ENCODE data around the gene RPS6KA4.

RPS6KA4 gene

GRCh38 chr11:64388894-64389293 is 29.9 kb downstream of the RPS6KA4 start:
- peaks cover 8% of the 10 kb centered on the region in 2 donors for H3K9me3 Mint-ChIP-seq
- peaks cover 1 to 4% of the 10 kb centered on the region in 2 donors for H3K36me3 Mint-ChIP-seq
- DNase-seq (no peak), ATAC-seq (replicated peaks) (no peak)
- no peak overlapping the region for H3K4me3 Mint-ChIP-seq
- no peak overlapping the region for H3K27ac Mint-ChIP-seq
- H3K27me3 Mint-ChIP-seq, result peaks cover 0 to 8% of the 10 kb centered on the region in 2 donors
- peaks cover 14 to 19% of the 10 kb centered on the region in 2 donors for H3K4me1 Mint-ChIP-seq

- Mint-ChIP-seq H3K4me1 (peaks cover 14 to 19% of the 10 kb centered on the region in 2 donors), H3K4me3 (no peak overlapping the region), H3K27me3 (peaks cover 6 to 14% of the 10 kb centered on the region in 2 donors), H3K9me3 (peaks cover 8% of the 10 kb centered on the region in 2 donors), H3K27ac (no peak overlapping the region), H3K36me3 (peaks cover 1 to 4% of the 10 kb centered on the region in 2 donors)
- DNase-seq (no peak), ATAC-seq (replicated peaks) (no peak)
Measured at GRCh38 chr11:64389851-64390250, 30.9 kb downstream of the RPS6KA4 start.

- no peak overlapping the region for H3K4me3 Mint-ChIP-seq
- peaks cover 8% of the 10 kb centered on the region in 2 donors for H3K9me3 Mint-ChIP-seq
- H3K4me1 Mint-ChIP-seq, result peaks cover 12 to 17% of the 10 kb centered on the region in 2 donors
- H3K27me3 Mint-ChIP-seq, result peaks cover 10 to 18% of the 10 kb centered on the region in 2 donors
- ATAC-seq (replicated peaks) (peak in 1 of 2 donors; percentile 22), DNase-seq (no peak)
- peaks cover 1 to 4% of the 10 kb centered on the region in 2 donors for H3K36me3 Mint-ChIP-seq
- H3K27ac Mint-ChIP-seq, result no peak overlapping the region
Measured at GRCh38 chr11:64390558-64390957, 31.6 kb downstream of the RPS6KA4 start.

GRCh38 chr11:64391839-64392238 is 32.9 kb downstream of the RPS6KA4 start:
- peaks cover 19 to 24% of the 10 kb centered on the region in 2 donors for H3K27me3 Mint-ChIP-seq
- no peak for ATAC-seq (replicated peaks)
- H3K27ac Mint-ChIP-seq, result peak overlapping the region; percentile 37
- peaks cover 8% of the 10 kb centered on the region in 2 donors for H3K9me3 Mint-ChIP-seq
- H3K4me1 Mint-ChIP-seq, result peaks cover 11 to 12% of the 10 kb centered on the region in 2 donors
- peaks cover 1 to 4% of the 10 kb centered on the region in 2 donors for H3K36me3 Mint-ChIP-seq
- H3K4me3 Mint-ChIP-seq, result no peak overlapping the region
- DNase-seq, result no peak

- Mint-ChIP-seq H3K4me3 (no peak overlapping the region), H3K9me3 (peaks cover 1 to 3% of the 10 kb centered on the region in 2 donors), H3K36me3 (no peaks in the 10 kb centered on the region), H3K27me3 (peaks cover 23 to 29% of the 10 kb centered on the region in 2 donors), H3K4me1 (peaks cover 9 to 12% of the 10 kb centered on the region in 2 donors), H3K27ac (no peak overlapping the region)
- DNase-seq (no peak), ATAC-seq (replicated peaks) (no peak)
Measured at GRCh38 chr11:64395545-64396078, 36.6 kb downstream of the RPS6KA4 start.

- DNase-seq, result no peak
- H3K9me3 Mint-ChIP-seq, result no peaks in the 10 kb centered on the region
Measured at GRCh38 chr11:64396079-64396591, 37.2 kb downstream of the RPS6KA4 start.

GRCh38 chr11:64400102-64400501 is 41.1 kb downstream of the RPS6KA4 start:
- Mint-ChIP-seq H3K4me1 (peaks cover 6 to 12% of the 10 kb centered on the region in 2 donors), H3K9me3 (peaks cover 4% of the 10 kb centered on the region in 2 donors), H3K27ac (no peak overlapping the region), H3K27me3 (peaks cover 29 to 34% of the 10 kb centered on the region in 2 donors), H3K4me3 (no peak overlapping the region), H3K36me3 (no peaks in the 10 kb centered on the region)
- DNase-seq (no peak), ATAC-seq (replicated peaks) (no peak)

More at GRCh38 chr11:64396079-64396591, 37.2 kb downstream of the RPS6KA4 start:
- H3K4me3 Mint-ChIP-seq, result no peak overlapping the region
- no peak for ATAC-seq (replicated peaks)
- no peaks in the 10 kb centered on the region for H3K36me3 Mint-ChIP-seq
- H3K27ac Mint-ChIP-seq, result no peak overlapping the region
- H3K4me1 Mint-ChIP-seq, result peaks cover 9 to 12% of the 10 kb centered on the region in 2 donors
- peaks cover 26 to 29% of the 10 kb centered on the region in 2 donors for H3K27me3 Mint-ChIP-seq

- Mint-ChIP-seq H3K4me3 (no peak overlapping the region), H3K36me3 (no peaks in the 10 kb centered on the region), H3K4me1 (peaks cover 3 to 8% of the 10 kb centered on the region in 2 donors), H3K27me3 (peaks cover 24 to 28% of the 10 kb centered on the region in 2 donors), H3K27ac (no peak overlapping the region), H3K9me3 (peaks cover 4% of the 10 kb centered on the region in 2 donors)
- DNase-seq (no peak), ATAC-seq (replicated peaks) (no peak)
Measured at GRCh38 chr11:64400667-64401066, 41.7 kb downstream of the RPS6KA4 start.

- H3K27me3 Mint-ChIP-seq, result peaks cover 19 to 21% of the 10 kb centered on the region in 2 donors
- H3K36me3 Mint-ChIP-seq, result no peaks in the 10 kb centered on the region
- H3K4me3 Mint-ChIP-seq, result no peak overlapping the region
- H3K9me3 Mint-ChIP-seq, result peaks cover 4% of the 10 kb centered on the region in 2 donors
- H3K4me1 Mint-ChIP-seq, result no peaks in the 10 kb centered on the region
- H3K27ac Mint-ChIP-seq, result no peak overlapping the region
- DNase-seq (no peak), ATAC-seq (replicated peaks) (no peak)
Measured at GRCh38 chr11:64401775-64402174, 42.8 kb downstream of the RPS6KA4 start.

GRCh38 chr11:64403106-64403505 is 44.1 kb downstream of the RPS6KA4 start:
- no peaks in the 10 kb centered on the region for H3K4me1 Mint-ChIP-seq
- no peak for DNase-seq
- H3K27me3 Mint-ChIP-seq, result peaks cover 10 to 12% of the 10 kb centered on the region in 2 donors
- no peak overlapping the region for H3K27ac Mint-ChIP-seq
- no peak overlapping the region for H3K4me3 Mint-ChIP-seq
- no peak for ATAC-seq (replicated peaks)
- peaks cover 4% of the 10 kb centered on the region in 2 donors for H3K9me3 Mint-ChIP-seq
- no peaks in the 10 kb centered on the region for H3K36me3 Mint-ChIP-seq

GRCh38 chr11:64406221-64406946 is 47.4 kb downstream of the RPS6KA4 start:
- Mint-ChIP-seq H3K4me1 (no peaks in the 10 kb centered on the region), H3K36me3 (no peaks in the 10 kb centered on the region), H3K27ac (no peak overlapping the region), H3K4me3 (no peak overlapping the region), H3K27me3 (peaks cover 17 to 24% of the 10 kb centered on the region in 2 donors), H3K9me3 (peaks cover 4% of the 10 kb centered on the region in 2 donors)
- no peak for ATAC-seq (replicated peaks)
- DNase-seq, result no peak

GRCh38 chr11:64407221-64407620 is 48.3 kb downstream of the RPS6KA4 start:
- no peaks in the 10 kb centered on the region for H3K4me1 Mint-ChIP-seq
- H3K9me3 Mint-ChIP-seq, result peaks cover 4% of the 10 kb centered on the region in 2 donors
- no peak overlapping the region for H3K27ac Mint-ChIP-seq
- H3K4me3 Mint-ChIP-seq, result no peak overlapping the region
- no peak for DNase-seq
- no peaks in the 10 kb centered on the region for H3K36me3 Mint-ChIP-seq
- ATAC-seq (replicated peaks), result no peak
- H3K27me3 Mint-ChIP-seq, result peaks cover 23 to 24% of the 10 kb centered on the region in 2 donors

GRCh38 chr11:64407630-64408029 is 48.7 kb downstream of the RPS6KA4 start:
- no peak for DNase-seq
- Mint-ChIP-seq H3K4me3 (no peak overlapping the region), H3K27ac (no peak overlapping the region), H3K9me3 (peaks cover 4% of the 10 kb centered on the region in 2 donors), H3K36me3 (no peaks in the 10 kb centered on the region), H3K27me3 (peaks cover 23 to 24% of the 10 kb centered on the region in 2 donors), H3K4me1 (no peaks in the 10 kb centered on the region)
- no peak for ATAC-seq (replicated peaks)

GRCh38 chr11:64409278-64409677 is 50.3 kb downstream of the RPS6KA4 start:
- H3K9me3 Mint-ChIP-seq, result peaks cover 1 to 2% of the 10 kb centered on the region in 2 donors
- ATAC-seq (replicated peaks), result no peak
- H3K36me3 Mint-ChIP-seq, result no peaks in the 10 kb centered on the region
- DNase-seq, result no peak
- H3K27me3 Mint-ChIP-seq, result peaks cover 18 to 21% of the 10 kb centered on the region in 2 donors
- no peaks in the 10 kb centered on the region for H3K4me1 Mint-ChIP-seq
- no peak overlapping the region for H3K4me3 Mint-ChIP-seq
- no peak overlapping the region for H3K27ac Mint-ChIP-seq
